ENCODE measurements around the gene LDLRAD4. TPM values are rescaled to one million over a fixed set of nuclear protein-coding genes. Genes with fewer than 3 reads are reported as not detected.

LDLRAD4 gene
- total RNA-seq, 4 donors from 2014 or later = 14.0 to 36.9 (median 29.3) TPM

DNA sequence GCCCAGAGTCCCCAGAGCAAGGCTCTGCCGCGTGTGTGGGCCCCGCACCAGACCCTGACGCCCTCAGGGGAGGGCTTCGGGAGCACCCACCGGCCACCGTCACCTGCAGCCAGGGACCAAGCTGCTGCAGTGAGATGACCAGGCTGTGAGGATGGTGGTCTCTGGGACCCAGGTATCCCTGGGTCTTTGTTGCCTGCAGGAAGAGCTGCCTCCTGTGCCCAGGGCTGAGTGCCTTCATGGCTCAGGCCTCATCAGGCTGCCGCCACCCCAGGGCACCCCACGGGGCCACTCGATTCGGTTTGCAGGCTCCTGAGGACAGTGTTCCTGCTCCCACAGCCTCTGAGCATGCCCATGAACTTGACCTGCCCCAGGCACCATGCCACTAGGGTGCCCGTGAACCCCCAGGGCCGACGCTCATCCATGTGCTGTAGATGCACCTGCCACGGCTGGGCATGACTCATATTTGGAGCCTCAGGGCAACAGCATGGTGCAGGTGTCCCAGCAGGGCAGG lies 398.0 kb downstream of the LDLRAD4 start:
- no peak for DNase-seq (ENCODE audit: low spot score in 2 of 2)
- Histone ChIP-seq H3K9me3 (no peaks in the 10 kb centered on the region), H3K4me1 (peaks cover 0 to 15% (median 10%) of the 10 kb centered on the region in 4 donors), H3K4me3 (no peak overlapping the region), H3K27me3 (no peaks in the 10 kb centered on the region), H3K27ac (peak overlapping the region in 1 of 4 donors; percentile 72), H3K36me3 (no peaks in the 10 kb centered on the region)
- TF ChIP-seq POLR2A (IDR thresholded peaks at IDR 0.05) = no peak
- WGBS, 2 donors = 90 to 92% methylated on average over 8 to 10 of the region's 15 CpGs

- H3K9me3 ChIP-seq = no peaks in the 10 kb centered on the region
- WGBS, 2 donors = 78 to 81% methylated on average over 9 of the region's 9 CpGs
- H3K36me3 ChIP-seq = no peaks in the 10 kb centered on the region
- H3K4me1 ChIP-seq = peaks cover 0 to 9% (median 8%) of the 10 kb centered on the region in 4 donors
- TF ChIP-seq POLR2A (IDR thresholded peaks at IDR 0.05) (no peak), CTCF (IDR thresholded peaks at IDR 0.05) (no peak), EP300 (IDR thresholded peaks at IDR 0.05) (no peak)
- no peak overlapping the region for H3K27ac ChIP-seq
- DNase-seq (ENCODE audit: low spot score in 2 of 2) = no peak
- no peak overlapping the region for H3K4me3 ChIP-seq
- H3K27me3 ChIP-seq = no peaks in the 10 kb centered on the region
These were observed 399.4 kb downstream of the LDLRAD4 start for GRCh38 chr18:13617826-13618515.

DNA sequence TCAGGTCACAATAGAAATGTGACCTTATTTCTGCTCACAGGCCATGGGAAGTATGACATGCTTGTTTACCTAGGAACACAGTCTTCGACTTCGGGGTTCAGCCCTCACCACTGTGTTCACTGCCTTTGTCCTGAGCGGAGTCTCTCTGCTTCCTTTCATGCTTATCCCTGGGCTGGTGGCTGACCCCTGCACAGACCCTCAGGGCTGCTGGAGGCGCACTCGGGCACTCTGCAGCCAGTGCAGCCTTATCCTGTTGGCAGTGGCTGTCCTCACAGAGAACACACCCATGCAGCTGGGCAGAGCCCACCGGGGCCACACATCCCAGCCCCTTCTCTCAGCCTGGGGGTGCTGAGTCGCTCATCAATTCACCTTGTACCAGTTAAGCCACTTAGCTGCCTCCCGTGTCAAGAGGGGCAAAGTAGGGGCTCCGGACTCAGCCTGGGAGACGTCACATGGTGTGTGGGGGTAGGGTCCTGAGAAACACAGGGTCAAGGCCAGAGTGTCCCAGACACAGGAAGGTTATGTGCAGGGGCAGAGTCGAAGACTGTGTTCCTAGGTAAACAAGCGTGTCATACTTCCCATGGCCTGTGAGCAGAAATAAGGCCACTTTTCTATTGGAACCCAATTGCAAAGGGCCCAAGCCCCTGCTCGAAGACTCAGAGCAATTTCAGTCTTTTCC lies 400.3 kb downstream of the LDLRAD4 start:
- no peaks in the 10 kb centered on the region for H3K36me3 ChIP-seq
- TF ChIP-seq EP300 (IDR thresholded peaks at IDR 0.05) = no peak
- TF ChIP-seq POLR2A (IDR thresholded peaks at IDR 0.05) = no peak
- no peak for TF ChIP-seq CTCF (IDR thresholded peaks at IDR 0.05)
- no peak for DNase-seq (ENCODE audit: low spot score in 2 of 2)
- 72 to 74% methylated on average over 13 of the region's 13 CpGs for WGBS, 2 donors
- H3K4me3 ChIP-seq = no peak overlapping the region
- H3K27me3 ChIP-seq = no peaks in the 10 kb centered on the region
- H3K4me1 ChIP-seq = peaks cover 0 to 9% (median 6%) of the 10 kb centered on the region in 4 donors
- no peaks in the 10 kb centered on the region for H3K9me3 ChIP-seq
- no peak overlapping the region for H3K27ac ChIP-seq

GRCh38 chr18:13619505-13620205 lies 401.1 kb downstream of the LDLRAD4 start:
- no peak for DNase-seq (ENCODE audit: low spot score in 2 of 2)
- no peak for TF ChIP-seq CTCF (IDR thresholded peaks at IDR 0.05)
- TF ChIP-seq POLR2A (IDR thresholded peaks at IDR 0.05) = no peak
- TF ChIP-seq EP300 (IDR thresholded peaks at IDR 0.05) = no peak
- Histone ChIP-seq H3K4me3 (no peak overlapping the region), H3K27me3 (no peaks in the 10 kb centered on the region), H3K36me3 (no peaks in the 10 kb centered on the region), H3K9me3 (no peaks in the 10 kb centered on the region), H3K27ac (no peak overlapping the region), H3K4me1 (peaks cover 0 to 8% (median 3%) of the 10 kb centered on the region in 4 donors)
- WGBS, 2 donors = 86 to 88% methylated on average over 15 to 18 of the region's 20 CpGs

- H3K4me1 ChIP-seq = peaks cover 0 to 8% (median 2%) of the 10 kb centered on the region in 4 donors
- H3K9me3 ChIP-seq = no peaks in the 10 kb centered on the region
- no peak overlapping the region for H3K4me3 ChIP-seq
- TF ChIP-seq POLR2A (IDR thresholded peaks at IDR 0.05) = no peak
- TF ChIP-seq CTCF (IDR thresholded peaks at IDR 0.05) = no peak
- no peak for TF ChIP-seq EP300 (IDR thresholded peaks at IDR 0.05)
- DNase-seq (ENCODE audit: low spot score in 2 of 2) = no peak
- H3K27ac ChIP-seq = no peak overlapping the region
- H3K27me3 ChIP-seq = no peaks in the 10 kb centered on the region
- WGBS, 2 donors = 83 to 92% methylated on average over 10 of the region's 10 CpGs
- no peaks in the 10 kb centered on the region for H3K36me3 ChIP-seq
These were observed 401.7 kb downstream of the LDLRAD4 start for GRCh38 chr18:13620206-13620672.

All from tibial nerve (tissue), 4 donors.